Putamen (tissue), 1 donor: ENCODE measurements around the gene TJP1.
"Not testable (repeated sequence)": the region's sequence is repeated elsewhere in the genome, so short reads cannot be mapped to it uniquely, and the experiment has no call there.

Experiments used
- DNase-seq: peaks from one replicate; pipeline ENCODE4 v3.0.0-alpha.2; 2016; ENCODE audit warnings: low spot score

The TJP1 gene

DNA sequence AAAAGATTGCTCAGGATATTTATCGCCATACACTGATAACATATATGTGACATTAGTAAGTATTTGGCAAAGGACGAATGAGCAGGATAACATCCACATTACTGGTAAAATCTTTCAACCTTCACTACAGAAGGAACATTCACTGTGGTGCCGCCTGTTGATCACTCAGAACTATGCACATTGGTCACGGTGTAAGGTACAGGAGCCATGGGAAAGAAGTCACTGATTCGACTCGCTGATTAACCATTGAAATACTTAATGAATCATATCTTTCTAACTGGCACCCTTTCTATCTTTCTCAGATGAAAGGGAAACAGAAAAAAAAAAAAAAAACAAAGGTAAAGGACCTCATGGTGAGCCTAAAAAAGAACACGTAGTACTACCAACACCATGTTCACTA lies 68.8 kb downstream of the TJP1 start:
- no peak for DNase-seq

DNA sequence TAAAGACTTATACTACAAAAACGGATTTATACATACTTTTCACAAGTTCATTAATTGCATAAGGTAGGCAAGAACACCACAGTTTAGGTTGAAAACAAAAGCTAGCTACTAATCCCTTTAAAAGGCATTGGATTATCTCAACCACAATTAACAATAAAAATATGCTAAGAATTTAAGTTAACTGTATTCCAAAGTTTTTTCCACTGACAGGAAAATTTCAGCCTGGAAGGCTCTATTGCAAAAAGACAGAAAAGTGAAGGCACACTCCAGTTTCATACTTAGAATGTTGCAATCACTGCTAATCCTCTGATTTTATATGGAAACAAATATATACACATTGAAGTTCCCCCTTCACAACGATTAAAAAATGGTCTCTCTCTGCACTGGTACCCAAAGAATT lies 71.5 kb downstream of the TJP1 start:
- DNase-seq = no peak

DNA sequence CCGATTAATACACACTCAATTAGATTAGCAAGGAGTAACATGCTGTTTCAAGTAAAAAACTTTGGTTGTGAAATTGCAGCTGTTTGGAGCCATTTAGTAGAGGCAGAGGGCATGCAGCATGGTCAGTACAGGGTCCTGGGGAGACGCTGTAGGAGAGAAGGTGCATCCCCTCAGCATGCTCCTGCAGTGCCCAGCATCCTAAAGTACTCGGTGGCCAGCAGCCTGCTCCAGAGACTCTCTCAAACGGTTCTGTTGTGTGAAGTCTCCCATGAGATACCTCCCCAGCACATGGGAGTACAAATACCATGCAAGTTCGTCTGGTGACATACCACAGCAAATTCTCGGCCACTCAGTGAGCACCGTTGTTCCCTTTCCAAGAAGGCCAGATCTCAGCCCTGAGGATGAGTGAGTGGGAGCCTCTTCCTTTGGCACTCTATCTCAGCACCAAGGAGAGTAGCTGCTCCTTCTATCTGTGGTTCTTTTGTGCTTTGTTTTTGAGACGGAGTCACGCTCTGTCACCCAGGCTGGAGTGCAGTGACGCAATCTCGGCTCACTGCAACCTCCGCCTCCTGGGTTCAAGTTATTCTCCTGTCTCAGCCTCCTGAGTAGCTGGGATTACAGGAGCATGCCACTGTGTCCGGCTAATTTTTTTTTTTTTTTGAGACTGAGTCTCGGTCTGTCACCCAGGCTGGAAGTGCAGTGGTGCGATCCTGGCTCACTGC lies 72.7 kb downstream of the TJP1 start:
- no peak for DNase-seq

DNA sequence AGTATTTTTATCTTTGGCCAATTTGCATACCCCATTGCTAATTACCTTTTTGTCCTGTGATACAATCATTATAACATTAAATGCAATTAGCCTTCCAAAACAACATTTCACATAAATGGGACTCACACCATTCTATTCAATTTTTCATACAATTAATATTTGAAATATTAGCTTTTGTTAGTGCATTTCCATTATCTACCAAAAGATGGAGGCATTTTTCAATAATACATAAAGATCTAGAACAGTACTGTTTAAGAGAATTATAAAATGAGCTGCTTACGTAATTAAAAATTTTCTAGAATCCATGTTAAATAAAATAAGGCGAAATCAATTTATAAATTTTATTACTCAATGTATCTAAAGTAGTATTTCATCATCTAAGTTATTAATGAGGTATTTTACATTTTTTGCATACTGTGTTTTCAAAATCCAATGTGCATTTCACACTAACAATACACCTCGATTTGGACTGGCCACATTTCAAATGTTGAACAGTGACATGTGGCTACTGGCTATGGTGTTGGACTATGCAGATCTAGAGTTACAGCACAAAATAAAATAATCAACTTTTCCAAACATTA lies 74.3 kb downstream of the TJP1 start:
- no peak for DNase-seq

DNA sequence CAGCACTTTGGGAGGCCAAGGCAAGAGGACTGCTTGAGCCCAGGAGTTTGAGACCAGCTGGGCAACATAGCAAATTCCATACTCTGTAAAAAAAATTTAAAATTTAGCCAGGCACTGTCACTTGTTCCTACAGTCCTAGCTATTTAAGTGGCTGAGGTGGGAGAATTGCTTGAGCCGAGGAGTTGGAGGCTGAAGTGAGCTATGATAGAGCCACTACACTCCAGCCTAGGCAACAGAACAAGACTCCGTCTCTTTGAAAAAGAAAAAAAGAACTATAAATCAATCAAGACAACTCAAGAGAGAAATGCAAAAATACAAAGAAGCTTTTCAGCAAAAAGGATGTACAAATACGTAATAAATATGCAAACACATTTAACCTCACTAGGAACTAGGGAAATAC lies 78.8 kb downstream of the TJP1 start:
- no peak for DNase-seq

DNA sequence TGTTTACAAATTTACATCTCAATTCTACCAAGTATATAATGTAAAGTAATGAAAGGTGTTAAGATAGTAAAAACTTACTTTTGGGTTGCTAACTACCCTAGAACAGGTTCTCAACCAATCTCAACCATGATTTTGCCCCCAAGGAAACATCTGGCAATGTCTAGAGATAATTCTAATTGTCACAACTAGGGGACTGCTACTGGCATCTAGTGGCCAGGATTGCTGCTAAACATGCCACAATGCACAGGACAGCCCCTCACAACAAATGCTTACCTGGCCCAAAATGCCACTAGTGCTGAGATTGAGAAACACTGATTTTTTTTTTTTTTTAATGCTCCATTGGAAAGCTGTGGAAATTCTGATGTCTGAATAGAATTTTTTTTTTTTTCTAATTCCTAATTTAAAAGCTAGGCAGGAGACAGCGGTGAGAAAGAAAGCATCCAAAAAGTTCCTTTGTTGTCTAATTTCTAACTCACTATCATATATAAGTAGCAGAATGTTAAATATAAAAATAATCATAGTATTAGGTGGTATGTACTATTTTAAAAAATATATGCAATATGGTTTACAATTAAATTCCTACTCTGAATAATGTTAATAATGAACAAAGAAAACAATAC lies 81.5 kb downstream of the TJP1 start:
- DNase-seq = no peak

DNA sequence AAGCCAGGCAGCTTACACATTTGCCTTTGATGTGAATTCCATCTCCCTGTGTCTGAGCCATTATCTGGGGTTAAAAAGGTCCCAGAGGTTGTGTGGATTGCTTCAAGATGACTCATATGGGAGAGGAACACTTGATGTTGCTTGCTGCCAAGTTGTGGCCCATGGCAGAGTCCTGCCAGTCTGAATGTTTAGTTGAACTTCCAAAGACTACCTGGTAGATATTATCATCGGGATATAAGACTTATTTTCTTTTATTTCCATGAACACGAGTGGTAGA lies 85.6 kb downstream of the TJP1 start:
- no peak for DNase-seq

DNA sequence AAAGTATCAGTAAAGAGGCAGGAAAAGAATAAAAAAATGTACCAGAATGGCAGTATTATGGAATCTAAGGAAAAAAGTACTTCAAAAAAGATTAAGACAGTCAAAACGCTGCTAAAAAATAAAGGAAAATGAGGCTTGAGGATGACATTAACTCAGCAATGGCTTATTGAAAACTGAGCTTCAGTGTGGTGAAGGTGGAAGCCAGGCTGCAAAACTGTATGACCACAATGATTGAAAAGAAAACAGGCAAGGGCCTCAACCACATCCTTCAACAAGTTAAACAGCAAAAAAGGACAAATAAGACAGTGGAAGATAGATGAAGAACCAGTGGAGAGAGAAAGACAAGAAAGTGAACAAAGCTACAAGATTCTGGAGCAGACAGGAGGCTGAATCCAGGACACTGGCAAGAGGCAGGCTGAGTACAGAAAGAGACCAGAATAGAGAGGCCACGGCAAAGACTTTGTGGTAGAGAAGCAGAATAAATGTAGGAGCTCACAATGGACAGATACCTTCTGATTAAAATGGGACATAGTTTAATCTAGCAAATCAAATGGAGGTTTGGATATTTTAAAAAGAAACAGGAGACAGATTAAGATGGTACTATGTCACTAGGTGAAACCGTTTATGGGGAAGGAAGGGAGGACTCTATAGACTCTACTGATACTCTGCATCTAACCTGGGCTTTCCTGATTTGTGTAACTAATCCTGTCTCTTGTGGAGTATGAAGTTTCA lies 86.1 kb downstream of the TJP1 start:
- no peak for DNase-seq

DNA sequence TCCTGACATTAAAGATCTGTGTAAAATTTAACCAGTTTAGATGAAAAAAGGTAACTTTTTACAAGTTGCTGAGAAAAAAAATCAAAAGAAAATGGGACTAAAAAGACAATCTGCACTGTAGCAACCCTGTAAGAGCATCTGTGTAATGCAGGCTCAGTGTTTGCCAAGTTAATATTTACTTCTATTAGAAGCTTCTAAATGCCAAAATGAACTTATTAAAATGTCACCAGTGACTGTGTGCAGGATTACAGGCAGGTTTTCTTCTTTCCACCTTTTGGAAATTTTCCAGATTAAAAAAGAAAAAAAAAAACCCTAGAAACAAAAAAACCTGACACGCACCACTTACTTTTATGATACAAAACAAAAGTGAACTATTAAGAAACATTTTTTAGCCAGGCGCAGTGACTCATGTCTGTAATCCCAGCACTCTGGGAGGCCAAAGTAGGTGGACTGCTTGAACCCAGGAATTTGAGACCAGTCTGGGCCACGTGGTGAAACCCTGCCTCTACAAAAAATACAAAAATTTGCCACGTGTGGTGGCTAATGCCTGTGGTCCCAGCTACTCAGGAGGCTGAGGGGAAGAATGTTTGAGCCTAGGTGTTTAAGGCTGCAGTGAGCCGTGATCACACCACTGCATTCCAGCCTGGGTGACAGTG lies 87.2 kb downstream of the TJP1 start:
- no peak for DNase-seq

DNA sequence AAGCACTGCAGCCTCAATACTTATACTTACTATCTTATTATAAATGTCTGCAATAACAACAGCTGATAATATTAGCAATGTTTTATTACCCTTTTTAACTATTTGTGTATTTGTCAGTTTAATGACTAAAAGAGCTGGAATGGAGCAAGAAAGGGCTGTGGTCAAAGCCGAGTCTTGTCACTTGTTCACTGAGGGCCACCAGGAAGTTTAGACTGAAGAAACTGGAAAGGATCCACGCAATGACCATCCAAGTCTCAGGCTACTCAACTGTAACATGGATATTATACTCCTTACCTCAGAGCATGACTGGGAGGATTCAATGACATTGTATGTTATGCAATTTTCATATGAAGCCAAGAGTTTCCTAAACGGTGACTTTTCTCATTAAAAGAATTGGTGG lies 90.4 kb downstream of the TJP1 start:
- DNase-seq = no peak

DNA sequence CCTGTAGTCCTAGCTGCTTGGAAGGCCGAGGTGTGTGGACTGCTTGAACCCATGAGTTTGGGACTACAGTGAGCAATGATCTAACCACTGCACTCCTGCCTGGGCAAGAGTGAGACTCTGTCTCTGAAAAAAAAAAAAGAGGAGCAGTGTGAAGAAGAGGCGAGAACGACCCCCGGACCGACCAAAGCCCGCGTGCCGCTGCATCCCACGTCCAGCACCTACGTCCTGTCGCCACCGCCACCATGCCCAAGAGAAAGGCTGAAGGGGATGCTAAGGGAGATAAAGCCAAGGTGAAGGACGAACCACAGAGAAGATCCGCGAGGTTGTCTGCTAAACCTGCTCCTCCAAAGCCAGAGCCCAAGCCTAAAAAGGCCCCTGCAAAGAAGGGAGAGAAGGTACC lies 91.8 kb downstream of the TJP1 start:
- DNase-seq = not testable (repeated sequence)

DNA sequence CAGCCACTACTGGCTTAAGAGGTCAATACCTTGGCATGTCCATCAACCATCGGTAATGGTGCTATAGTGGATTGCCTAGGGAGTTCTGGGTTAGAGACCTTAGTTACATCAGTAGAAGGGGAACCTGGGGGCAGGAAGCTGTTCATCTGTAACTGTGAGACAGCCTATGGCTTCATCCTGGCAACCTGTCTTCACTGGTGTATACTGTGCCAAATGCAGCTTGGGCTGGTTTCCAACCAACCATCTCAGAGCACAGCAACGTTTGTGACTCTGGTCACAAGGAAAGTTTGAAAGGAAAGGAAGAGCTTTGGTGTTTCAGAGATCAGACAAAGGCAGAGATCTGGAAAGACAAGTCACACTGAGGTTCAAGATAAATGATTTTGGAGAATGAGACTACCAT lies 93.8 kb downstream of the TJP1 start:
- DNase-seq = no peak

DNA sequence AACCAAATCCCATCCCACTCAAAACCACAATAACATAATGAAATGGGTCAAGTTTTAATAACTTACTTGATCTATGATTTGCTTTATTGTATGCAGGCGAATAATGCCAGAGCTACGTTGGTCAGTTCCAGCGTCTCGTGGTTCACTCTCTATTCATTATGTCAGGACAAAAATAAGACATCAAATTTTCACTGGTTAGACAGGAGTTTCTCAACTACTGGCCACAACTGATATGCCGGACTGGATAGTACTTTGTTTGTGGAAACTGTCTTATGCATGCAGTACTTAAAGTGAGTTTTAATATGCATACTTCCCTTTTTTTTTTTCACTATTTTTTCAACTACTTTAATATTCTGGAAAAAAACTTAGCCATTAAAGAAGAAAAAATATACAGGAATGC lies 94.4 kb downstream of the TJP1 start:
- DNase-seq = no peak

DNA sequence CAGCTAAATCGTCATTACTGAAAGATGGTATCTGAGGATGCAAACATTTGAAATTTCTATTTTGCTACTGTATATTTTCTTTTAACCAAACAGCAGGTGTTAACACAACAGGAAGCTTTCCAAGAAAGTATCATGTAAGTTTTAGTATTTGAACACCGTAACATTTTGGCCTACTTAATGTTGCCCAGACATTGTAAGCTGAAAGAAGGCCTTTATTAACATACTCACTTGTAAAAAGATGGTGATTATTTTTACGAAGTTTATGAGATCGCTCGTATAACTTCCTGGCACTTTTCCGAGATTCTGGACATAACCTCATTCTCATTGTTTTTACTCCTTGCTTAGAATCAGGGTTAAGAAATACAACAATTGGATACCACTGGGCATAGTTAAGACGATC lies 95.7 kb downstream of the TJP1 start:
- DNase-seq = no peak

DNA sequence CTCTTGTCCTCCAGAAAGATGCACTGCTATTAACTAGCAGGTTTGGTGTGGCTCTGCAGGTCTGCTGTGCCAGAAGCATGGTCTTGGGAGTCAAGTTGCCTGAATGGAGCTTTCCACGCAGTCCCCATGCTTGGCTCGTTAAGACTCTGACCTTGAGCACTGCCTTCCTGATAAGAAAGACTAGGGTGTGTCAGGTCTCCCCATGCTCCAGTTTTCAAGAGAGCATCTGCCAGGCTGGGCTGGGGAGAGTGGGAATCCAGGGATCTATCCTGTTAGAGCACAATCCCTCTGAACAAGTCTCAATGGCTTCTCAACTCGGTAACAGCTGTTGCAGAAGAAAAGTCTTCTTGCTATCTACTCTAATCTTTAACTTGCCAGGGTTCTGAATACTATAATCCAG lies 98.2 kb downstream of the TJP1 start:
- DNase-seq = no peak

DNA sequence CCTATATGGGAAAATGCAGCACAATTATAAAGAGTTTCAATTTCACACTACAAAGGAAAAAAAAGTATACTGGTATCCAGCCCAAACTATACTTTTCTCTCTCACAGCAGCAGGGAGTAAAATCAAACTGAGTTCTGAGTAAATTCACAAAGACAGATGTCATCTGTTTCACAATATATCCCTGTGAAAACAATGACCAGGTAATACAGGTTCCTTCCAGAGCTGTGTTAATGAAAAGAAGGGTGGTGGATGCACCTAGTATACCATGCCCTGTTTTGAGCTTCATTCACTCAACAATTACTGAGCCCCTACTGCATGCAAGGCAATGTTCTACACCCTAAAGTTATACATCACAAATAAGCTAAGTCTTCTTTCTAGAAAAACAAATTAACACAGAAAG lies 108.5 kb downstream of the TJP1 start:
- DNase-seq = no peak

DNA sequence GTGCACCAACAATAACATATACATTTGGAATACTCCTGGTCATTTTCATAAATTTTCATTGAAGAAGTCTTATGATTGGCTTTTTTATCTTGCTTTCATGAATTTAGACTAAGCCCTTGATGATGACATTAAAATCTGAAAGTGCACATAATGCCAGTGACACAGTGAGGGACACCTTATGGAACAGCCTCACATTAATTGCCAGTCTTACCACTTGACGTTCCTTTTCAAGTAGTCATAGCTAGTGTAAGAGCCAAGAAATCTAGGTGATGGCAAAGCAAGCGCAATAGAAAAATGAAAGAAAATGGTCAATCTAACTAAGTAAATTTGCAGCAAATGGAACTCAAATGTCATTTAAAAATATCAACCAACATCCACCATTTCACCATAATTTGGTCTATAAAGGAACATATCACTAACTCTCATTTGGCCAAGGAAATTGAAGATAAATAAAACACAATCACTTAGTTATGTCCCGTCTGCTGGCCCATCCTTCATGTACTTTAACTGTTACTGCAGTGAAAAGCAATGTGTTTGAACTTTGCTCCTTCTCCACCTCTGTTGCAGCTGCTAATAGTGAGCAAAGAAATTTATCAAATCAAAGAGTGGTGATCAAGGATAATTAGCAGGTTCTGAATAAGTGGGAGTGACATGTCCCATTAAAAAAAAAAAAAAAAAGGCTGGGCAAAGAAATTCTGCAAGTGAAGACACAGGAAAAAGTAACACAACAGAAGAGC lies 110.0 kb downstream of the TJP1 start:
- no peak for DNase-seq

DNA sequence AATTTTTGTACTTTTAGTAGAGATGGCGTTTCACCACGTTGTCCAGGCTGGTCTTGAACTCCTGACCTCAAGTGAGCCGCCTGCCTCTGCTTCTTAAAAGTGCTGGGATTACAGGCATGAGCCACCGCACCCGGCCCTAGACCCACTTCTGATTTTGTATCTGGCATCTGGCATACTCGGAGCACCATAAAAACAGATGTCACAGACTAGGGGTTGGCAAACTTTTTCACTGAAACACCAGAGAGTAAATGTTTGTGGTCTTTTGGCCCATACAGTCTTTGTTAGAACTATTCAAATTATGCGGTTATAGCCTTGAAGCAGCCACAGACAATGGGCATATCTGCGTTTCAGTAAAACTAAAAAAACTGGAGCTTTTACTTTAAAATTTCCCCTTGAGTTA lies 110.7 kb downstream of the TJP1 start:
- DNase-seq = no peak

DNA sequence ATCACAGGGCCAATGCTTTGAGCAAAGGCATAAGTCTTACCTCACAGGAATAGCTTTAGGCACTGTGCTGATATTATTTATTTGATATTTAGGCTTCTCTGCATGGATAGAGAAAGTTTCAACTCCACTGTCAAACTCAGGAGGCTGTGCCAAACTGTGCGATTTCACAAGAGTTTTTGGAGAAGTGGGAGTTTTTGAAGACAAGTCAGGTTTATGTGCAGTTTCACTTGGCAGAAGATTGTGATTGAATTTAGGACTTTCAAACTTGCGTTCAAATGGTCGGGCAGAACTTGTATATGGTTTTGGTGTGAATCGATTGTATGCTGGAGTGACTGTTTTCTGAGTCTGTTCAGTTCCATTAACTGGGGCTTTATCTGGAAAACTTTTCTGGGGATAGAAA lies 113.7 kb downstream of the TJP1 start:
- no peak for DNase-seq

DNA sequence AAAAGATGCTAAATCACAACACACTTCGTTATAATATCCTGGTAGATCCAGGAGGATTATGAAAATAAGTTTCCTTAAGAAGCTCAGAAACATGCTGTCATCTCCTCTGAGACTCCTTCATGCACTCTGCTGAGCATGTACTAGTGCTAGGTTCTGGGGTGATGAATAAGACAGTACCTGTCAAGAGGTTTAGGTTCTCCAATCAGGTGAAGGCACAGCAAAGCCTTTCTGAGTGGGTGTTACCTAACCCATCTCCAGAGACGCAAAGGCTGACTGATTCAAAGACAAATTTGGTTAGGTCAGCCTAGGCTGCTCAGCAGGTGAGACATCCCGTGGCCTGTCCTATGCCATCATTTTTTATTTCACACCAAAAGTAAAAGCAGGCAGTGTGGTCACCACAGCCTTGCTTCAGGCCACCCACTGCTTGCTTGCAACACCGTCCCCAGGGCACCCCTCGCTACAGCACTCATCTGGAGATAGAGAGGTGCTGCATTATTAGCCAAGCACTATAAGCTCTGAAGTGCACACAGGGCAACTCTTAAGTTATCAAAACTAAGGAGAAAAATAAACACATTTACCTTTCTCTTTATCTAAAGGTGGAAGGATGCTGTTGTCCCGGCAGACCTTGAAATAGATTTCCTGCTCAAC lies 117.2 kb downstream of the TJP1 start:
- peak; percentile 66 for DNase-seq

DNA sequence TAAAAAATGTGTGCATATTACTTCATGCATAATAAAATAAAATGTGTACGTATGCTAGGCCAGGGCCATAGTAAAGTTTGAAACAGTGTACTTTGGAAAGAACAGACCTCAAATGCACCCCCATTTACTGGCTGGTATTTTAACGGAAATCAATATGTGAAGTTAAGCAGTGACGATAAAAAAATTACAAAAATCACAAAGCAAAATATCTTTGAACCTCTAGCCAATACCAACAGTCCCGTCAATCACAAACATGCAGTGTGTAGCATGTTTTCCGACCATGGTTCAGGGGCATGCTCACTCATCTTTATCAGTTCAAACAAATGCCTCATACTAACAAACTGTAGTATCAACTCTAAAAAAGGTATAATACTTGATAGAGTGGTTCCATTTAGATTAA lies 121.1 kb downstream of the TJP1 start:
- DNase-seq = no peak

DNA sequence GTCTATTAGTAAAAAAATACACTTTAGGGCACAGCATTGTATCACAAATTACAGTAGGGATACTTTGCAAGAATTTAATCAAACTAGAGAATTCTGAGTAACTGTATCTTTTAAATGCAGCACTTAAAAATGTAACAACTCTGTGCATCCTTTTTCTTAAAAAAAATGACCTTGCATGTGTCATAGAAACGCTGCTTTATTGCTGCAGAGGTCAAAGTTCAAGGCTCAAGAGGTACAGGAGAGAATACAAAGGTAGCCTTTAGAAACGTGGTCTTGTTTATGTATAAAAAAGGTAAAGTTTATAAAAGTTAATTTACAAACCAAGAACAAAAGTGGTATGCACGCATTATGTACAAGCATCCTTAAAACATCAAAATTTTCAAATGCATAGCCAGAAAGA lies 122.0 kb downstream of the TJP1 start:
- DNase-seq = no peak
